ENCODE measurements around the gene ZNF101.

Gene ZNF101

GRCh38 chr19:19651076-19651475 lies 17.6 kb upstream of the ZNF101 start:
- Histone ChIP-seq H3K18ac (ENCODE audit: low read depth in 1 of 2, low read length in 2 of 2) (no peak overlapping the region), H3K23ac (ENCODE audit: low read length in 2 of 2) (no peak overlapping the region), H2AK5ac (ENCODE audit: low read length, severe bottlenecking) (no peak overlapping the region), H2BK5ac (ENCODE audit: low read depth, low read length, poor library complexity, severe bottlenecking) (no peak overlapping the region), H3K27me3 (ENCODE audit: control insufficient read depth in 1 of 2, insufficient read depth in 1 of 2, low read length in 2 of 2) (no peaks in the 10 kb centered on the region), H3K9me3 (ENCODE audit: control insufficient read depth, low read length) (no peaks in the 10 kb centered on the region), H3K9ac (ENCODE audit: low read length) (no peak overlapping the region), H2BK12ac (ENCODE audit: low read length in 2 of 2) (no peak overlapping the region), H2BK120ac (ENCODE audit: low read depth, low read length) (no peak overlapping the region), H3K79me1 (replicated peaks; ENCODE audit: low read length, poor library complexity, severe bottlenecking) (peaks cover 37% of the 10 kb centered on the region), H3K4ac (ENCODE audit: low read depth in 1 of 2, low read length in 2 of 2) (no peak overlapping the region), H3K4me3 (ENCODE audit: insufficient read depth in 1 of 2, low read depth in 1 of 2, low read length in 2 of 2) (no peak overlapping the region), H3K36me3 (ENCODE audit: control insufficient read depth in 1 of 2, insufficient read depth in 2 of 2, low read depth in 1 of 2, low read length in 2 of 2) (peaks cover 88 to 93% of the 10 kb centered on the region in 2 experiments), H3K4me1 (ENCODE audit: control insufficient read depth, insufficient read depth, low read depth, low read length) (no peaks in the 10 kb centered on the region), H2AFZ (ENCODE audit: low read depth, low read length) (no peak overlapping the region), H3K27ac (ENCODE audit: low read length, poor library complexity, severe bottlenecking) (no peak overlapping the region), H2BK15ac (ENCODE audit: low read depth, poor library complexity, severe bottlenecking) (no peak overlapping the region), H4K8ac (ENCODE audit: low read length) (no peak overlapping the region), H3K4me2 (ENCODE audit: low read length, poor library complexity, severe bottlenecking) (no peak overlapping the region), H3K14ac (ENCODE audit: low read length in 2 of 2) (no peak overlapping the region), H4K91ac (ENCODE audit: low read length) (no peak overlapping the region)
- 98% methylated on average over 13 of the region's 13 CpGs for WGBS
- DNase-seq: no peak

- H3K4me1 ChIP-seq (ENCODE audit: control insufficient read depth, insufficient read depth, low read depth, low read length): no peaks in the 10 kb centered on the region
- no peaks in the 10 kb centered on the region for H3K27me3 ChIP-seq (ENCODE audit: control insufficient read depth in 1 of 2, insufficient read depth in 1 of 2, low read length in 2 of 2)
- no peak overlapping the region for H3K4me3 ChIP-seq (ENCODE audit: insufficient read depth in 1 of 2, low read depth in 1 of 2, low read length in 2 of 2)
- no peak overlapping the region for H2AK5ac ChIP-seq (ENCODE audit: low read length, severe bottlenecking)
- no peak overlapping the region for H3K4ac ChIP-seq (ENCODE audit: low read depth in 1 of 2, low read length in 2 of 2)
- no peak overlapping the region for H3K23ac ChIP-seq (ENCODE audit: low read length in 2 of 2)
- DNase-seq: no peak
- H3K36me3 ChIP-seq (ENCODE audit: control insufficient read depth in 1 of 2, insufficient read depth in 2 of 2, low read depth in 1 of 2, low read length in 2 of 2): peaks cover 88 to 95% of the 10 kb centered on the region in 2 experiments
- H3K18ac ChIP-seq (ENCODE audit: low read depth in 1 of 2, low read length in 2 of 2): no peak overlapping the region
- H3K4me2 ChIP-seq (ENCODE audit: low read length, poor library complexity, severe bottlenecking): no peak overlapping the region
- no peak overlapping the region for H3K9ac ChIP-seq (ENCODE audit: low read length)
- H4K8ac ChIP-seq (ENCODE audit: low read length): no peak overlapping the region
- no peak overlapping the region for H2BK12ac ChIP-seq (ENCODE audit: low read length in 2 of 2)
- no peak overlapping the region for H2BK15ac ChIP-seq (ENCODE audit: low read depth, poor library complexity, severe bottlenecking)
- H2AFZ ChIP-seq (ENCODE audit: low read depth, low read length): no peak overlapping the region
- H3K79me1 ChIP-seq (replicated peaks; ENCODE audit: low read length, poor library complexity, severe bottlenecking): peaks cover 50% of the 10 kb centered on the region
- no peak overlapping the region for H3K27ac ChIP-seq (ENCODE audit: low read length, poor library complexity, severe bottlenecking)
- no peak overlapping the region for H2BK120ac ChIP-seq (ENCODE audit: low read depth, low read length)
- H3K14ac ChIP-seq (ENCODE audit: low read length in 2 of 2): no peak overlapping the region
- no peak overlapping the region for H4K91ac ChIP-seq (ENCODE audit: low read length)
- no peak overlapping the region for H2BK5ac ChIP-seq (ENCODE audit: low read depth, low read length, poor library complexity, severe bottlenecking)
- WGBS: 99% methylated on average over 23 of the region's 24 CpGs
- H3K9me3 ChIP-seq (ENCODE audit: control insufficient read depth, low read length): no peaks in the 10 kb centered on the region
These were observed 15.9 kb upstream of the ZNF101 start for GRCh38 chr19:19652482-19653295.

DNA sequence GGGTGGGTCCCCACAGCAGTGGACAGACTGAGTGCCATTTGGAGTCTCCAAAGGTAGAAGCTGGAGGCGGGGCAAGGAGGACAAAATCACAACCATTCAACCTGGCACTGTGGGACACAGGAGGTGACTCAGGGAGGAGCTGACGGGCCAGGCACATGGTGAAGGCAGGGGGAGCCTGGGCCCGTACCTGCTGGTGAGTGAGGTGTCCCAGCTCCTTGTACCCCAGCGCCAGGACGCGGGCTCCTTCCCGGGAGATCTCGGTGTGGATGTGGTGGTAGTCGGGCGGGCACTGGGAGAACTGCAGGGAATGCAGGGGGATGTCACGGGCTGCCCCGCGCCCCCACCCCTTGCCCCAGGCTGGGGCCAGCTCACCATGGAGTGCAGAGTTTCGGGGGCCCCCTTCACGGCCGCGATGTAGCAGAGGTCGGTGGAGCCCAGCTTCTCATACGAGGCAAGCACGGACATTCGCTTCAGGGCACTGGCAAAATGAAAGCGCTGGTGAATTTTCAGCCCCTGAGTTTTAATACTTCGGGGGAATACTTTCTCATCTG lies 15.0 kb upstream of the ZNF101 start:
- no peak overlapping the region for H3K14ac ChIP-seq (ENCODE audit: low read length in 2 of 2)
- no peak overlapping the region for H2BK15ac ChIP-seq (ENCODE audit: low read depth, poor library complexity, severe bottlenecking)
- H3K4me2 ChIP-seq (ENCODE audit: low read length, poor library complexity, severe bottlenecking): no peak overlapping the region
- H2AK5ac ChIP-seq (ENCODE audit: low read length, severe bottlenecking): no peak overlapping the region
- H3K23ac ChIP-seq (ENCODE audit: low read length in 2 of 2): no peak overlapping the region
- H3K4ac ChIP-seq (ENCODE audit: low read depth in 1 of 2, low read length in 2 of 2): no peak overlapping the region
- H3K9me3 ChIP-seq (ENCODE audit: control insufficient read depth, low read length): no peaks in the 10 kb centered on the region
- DNase-seq: no peak
- H3K36me3 ChIP-seq (ENCODE audit: control insufficient read depth in 1 of 2, insufficient read depth in 2 of 2, low read depth in 1 of 2, low read length in 2 of 2): peaks cover 97% of the 10 kb centered on the region in 2 experiments
- H2BK120ac ChIP-seq (ENCODE audit: low read depth, low read length): no peak overlapping the region
- H4K8ac ChIP-seq (ENCODE audit: low read length): no peak overlapping the region
- H3K4me1 ChIP-seq (ENCODE audit: control insufficient read depth, insufficient read depth, low read depth, low read length): no peaks in the 10 kb centered on the region
- H3K18ac ChIP-seq (ENCODE audit: low read depth in 1 of 2, low read length in 2 of 2): no peak overlapping the region
- peaks cover 52% of the 10 kb centered on the region for H3K79me1 ChIP-seq (replicated peaks; ENCODE audit: low read length, poor library complexity, severe bottlenecking)
- H3K27me3 ChIP-seq (ENCODE audit: control insufficient read depth in 1 of 2, insufficient read depth in 1 of 2, low read length in 2 of 2): no peaks in the 10 kb centered on the region
- no peak overlapping the region for H3K4me3 ChIP-seq (ENCODE audit: insufficient read depth in 1 of 2, low read depth in 1 of 2, low read length in 2 of 2)
- no peak overlapping the region for H2AFZ ChIP-seq (ENCODE audit: low read depth, low read length)
- H2BK12ac ChIP-seq (ENCODE audit: low read length in 2 of 2): no peak overlapping the region
- H3K27ac ChIP-seq (ENCODE audit: low read length, poor library complexity, severe bottlenecking): no peak overlapping the region
- no peak overlapping the region for H3K9ac ChIP-seq (ENCODE audit: low read length)
- H4K91ac ChIP-seq (ENCODE audit: low read length): no peak overlapping the region
- WGBS: 95% methylated on average over 23 of the region's 23 CpGs
- no peak overlapping the region for H2BK5ac ChIP-seq (ENCODE audit: low read depth, low read length, poor library complexity, severe bottlenecking)

DNA sequence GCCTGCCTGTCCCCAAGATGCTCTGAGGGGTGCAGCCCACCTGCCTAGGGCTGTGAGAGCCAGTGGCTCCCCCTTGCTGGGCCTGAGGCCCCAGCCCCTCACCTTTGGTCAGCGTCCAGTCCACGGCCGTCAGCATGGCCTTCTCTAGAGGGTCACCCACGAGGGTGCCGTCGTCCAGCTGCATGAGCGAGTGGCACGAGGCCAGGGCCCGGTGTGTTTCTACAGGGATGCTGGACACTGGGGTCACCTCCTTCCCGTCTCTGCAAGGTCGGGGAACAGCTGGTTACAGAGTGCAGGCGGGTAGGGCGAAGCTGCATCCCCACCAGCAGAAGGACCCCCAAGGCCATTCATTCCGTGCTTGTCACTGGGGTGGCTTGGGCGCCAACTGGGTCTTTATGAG lies 14.2 kb upstream of the ZNF101 start:
- no peak for DNase-seq
- Histone ChIP-seq H2BK15ac (ENCODE audit: low read depth, poor library complexity, severe bottlenecking) (no peak overlapping the region), H3K27ac (ENCODE audit: low read length, poor library complexity, severe bottlenecking) (no peak overlapping the region), H3K23ac (ENCODE audit: low read length in 2 of 2) (no peak overlapping the region), H3K36me3 (ENCODE audit: control insufficient read depth in 1 of 2, insufficient read depth in 2 of 2, low read depth in 1 of 2, low read length in 2 of 2) (peaks cover 99% of the 10 kb centered on the region in 2 experiments), H2BK5ac (ENCODE audit: low read depth, low read length, poor library complexity, severe bottlenecking) (no peak overlapping the region), H2BK12ac (ENCODE audit: low read length in 2 of 2) (no peak overlapping the region), H3K27me3 (ENCODE audit: control insufficient read depth in 1 of 2, insufficient read depth in 1 of 2, low read length in 2 of 2) (no peaks in the 10 kb centered on the region), H3K79me1 (replicated peaks; ENCODE audit: low read length, poor library complexity, severe bottlenecking) (peaks cover 55% of the 10 kb centered on the region), H3K4me3 (ENCODE audit: insufficient read depth in 1 of 2, low read depth in 1 of 2, low read length in 2 of 2) (no peak overlapping the region), H3K14ac (ENCODE audit: low read length in 2 of 2) (no peak overlapping the region), H3K9ac (ENCODE audit: low read length) (no peak overlapping the region), H2AFZ (ENCODE audit: low read depth, low read length) (no peak overlapping the region), H4K8ac (ENCODE audit: low read length) (no peak overlapping the region), H3K4ac (ENCODE audit: low read depth in 1 of 2, low read length in 2 of 2) (no peak overlapping the region), H4K91ac (ENCODE audit: low read length) (no peak overlapping the region), H2AK5ac (ENCODE audit: low read length, severe bottlenecking) (no peak overlapping the region), H3K4me2 (ENCODE audit: low read length, poor library complexity, severe bottlenecking) (no peak overlapping the region), H2BK120ac (ENCODE audit: low read depth, low read length) (no peak overlapping the region), H3K18ac (ENCODE audit: low read depth in 1 of 2, low read length in 2 of 2) (no peak overlapping the region), H3K9me3 (ENCODE audit: control insufficient read depth, low read length) (no peaks in the 10 kb centered on the region), H3K4me1 (ENCODE audit: control insufficient read depth, insufficient read depth, low read depth, low read length) (no peaks in the 10 kb centered on the region)
- WGBS: 98% methylated on average over 15 of the region's 15 CpGs

Measured in mesenchymal stem cell (in vitro differentiated cells and primary cell).